ELF-1 (cell line): ENCODE measurements around the gene CCDC146.
"Not testable (repeated sequence)": the region's sequence is repeated elsewhere in the genome, so short reads cannot be mapped to it uniquely, and the experiment has no call there.

ENCODE experiments used
- DNase-seq: peaks from one replicate; pipeline ENCODE4 v3.0.0-alpha.2; 2016; ENCODE audit warnings: low read depth, low spot score

Gene CCDC146

GRCh38 chr7:77199013-77199966, 76.9 kb downstream of the CCDC146 start, which contains the start of gene FGL2:
TSS of gene FGL2 (minus strand) at chr7:77199819. CDS start at chr7:77199793, 26 bp downstream.
- peak; percentile 21 for DNase-seq

DNA sequence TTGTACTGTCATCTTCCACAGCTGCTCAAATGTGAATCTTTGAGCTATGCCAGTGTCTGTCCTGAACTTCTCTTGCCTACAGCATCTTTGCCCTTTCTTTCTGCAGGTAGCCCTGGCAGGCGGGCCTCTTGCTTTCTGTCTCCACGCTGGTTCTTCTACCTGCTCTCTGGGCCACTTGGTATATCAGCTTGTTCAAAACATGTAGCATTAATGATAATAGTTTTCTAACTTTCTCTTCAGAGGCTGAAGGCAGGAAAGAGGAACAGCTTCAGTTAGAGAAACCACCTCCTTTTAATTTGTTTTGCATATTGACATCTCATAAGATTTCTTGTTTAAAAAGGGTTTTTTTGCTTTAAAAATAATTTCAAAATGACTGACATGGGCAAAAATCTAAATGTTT, 78.1 kb downstream of the CCDC146 start:
- no peak for DNase-seq

DNA sequence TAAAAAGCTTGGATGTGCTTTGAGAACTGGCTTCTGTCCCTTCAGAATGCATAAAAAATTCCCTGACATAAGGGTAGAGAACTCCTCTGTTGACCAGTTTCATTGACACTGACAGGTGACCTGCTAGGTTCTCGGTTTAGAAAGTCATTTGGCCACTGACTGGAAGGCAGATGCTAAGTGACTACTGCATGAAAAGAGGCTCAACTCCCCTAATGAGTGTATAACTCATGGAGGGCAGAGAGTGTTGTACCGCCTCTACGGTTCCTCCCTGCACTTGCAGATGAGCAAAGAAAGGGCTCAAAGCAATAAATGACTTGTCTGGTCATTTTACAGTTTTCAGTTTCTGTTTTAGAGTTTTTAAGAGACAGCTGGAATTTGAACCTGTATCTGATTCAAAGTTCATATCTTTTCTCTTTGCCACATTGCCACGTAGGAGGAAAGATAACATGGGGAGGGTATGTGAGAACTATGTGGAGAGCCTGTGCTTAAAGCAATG, 80.1 kb downstream of the CCDC146 start:
- no peak for DNase-seq

DNA sequence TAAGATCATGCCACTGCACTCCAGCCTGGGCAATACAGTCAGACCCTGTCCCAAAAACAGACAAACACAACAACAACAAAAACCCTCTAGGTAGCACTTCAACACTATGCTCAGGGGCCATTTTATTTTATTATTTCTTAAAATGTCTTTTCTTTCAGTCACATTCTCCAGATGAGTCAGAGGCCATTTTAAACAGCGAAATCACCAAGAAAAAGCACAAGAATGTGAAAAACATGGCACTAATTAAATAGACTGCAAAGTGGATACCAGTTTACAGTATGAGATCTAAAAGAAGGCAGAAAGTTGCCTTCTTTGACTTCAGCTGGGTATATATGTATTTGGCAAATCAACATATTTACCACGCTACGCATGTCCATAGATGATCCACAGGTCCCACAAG, 83.3 kb downstream of the CCDC146 start:
- no peak for DNase-seq

GRCh38 chr7:77208416-77208815, 86.0 kb downstream of the CCDC146 start:
- DNase-seq: no peak

DNA sequence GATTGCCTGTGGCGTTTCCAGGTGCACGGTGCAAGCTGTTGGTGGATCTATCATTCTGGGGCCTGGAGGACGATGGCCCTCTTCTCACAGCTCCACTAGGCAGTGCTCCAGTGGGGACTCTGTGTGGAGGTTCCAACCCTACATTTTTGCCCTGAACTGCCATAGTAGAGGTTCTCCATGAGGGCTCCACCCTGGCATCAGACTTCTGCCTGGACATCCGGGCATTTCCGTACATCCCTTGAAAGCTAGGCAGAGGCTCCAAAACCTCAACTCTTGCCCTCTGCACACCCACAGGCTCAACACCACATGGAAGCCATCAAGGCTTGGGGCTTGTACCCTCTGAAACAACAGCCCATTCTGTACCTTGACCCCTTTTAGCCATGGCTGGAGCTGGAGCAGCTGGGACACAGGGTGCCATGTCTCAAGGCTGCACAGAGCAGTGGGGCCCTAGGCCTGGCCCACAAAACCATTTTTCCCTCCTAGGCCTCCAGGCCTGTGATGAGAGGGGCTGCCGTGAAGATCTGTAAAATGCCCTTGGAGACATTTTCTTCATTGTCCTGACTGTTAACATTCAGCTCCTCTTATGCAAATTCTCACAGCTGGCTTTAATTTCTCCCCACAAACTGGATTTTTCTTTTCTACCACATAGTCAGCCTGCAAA, 87.2 kb downstream of the CCDC146 start:
- no peak for DNase-seq

DNA sequence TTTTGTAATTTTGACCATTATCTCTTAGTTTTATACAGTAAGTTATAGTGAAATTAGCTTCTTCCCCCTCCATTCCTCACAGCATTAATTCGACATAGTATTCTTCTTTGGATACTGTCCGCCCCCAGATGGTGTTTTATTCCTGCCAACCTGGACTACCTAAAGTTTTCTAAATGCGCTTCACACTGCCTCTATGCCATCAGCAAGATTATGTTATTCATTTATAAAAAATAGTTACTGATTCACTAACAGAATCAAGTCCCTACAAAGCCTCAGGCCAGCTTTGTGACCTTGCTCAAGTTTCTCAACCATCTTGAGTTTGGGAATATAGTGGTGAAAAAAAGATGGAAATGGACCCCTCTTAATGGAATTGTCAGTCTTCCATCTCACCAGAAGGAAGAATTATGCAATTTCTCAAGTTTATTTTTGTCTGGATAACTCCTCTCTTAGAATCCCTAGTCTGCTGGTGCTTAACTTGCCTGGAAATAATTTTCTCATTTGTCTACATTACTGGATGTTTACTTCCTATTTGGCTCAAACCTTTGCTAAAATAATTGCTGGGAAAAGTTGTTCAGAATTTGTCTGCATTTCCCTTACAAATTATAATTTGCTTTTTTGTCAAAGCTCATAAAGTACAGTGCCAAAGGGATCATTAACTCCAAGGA, 93.9 kb downstream of the CCDC146 start:
- DNase-seq: no peak

DNA sequence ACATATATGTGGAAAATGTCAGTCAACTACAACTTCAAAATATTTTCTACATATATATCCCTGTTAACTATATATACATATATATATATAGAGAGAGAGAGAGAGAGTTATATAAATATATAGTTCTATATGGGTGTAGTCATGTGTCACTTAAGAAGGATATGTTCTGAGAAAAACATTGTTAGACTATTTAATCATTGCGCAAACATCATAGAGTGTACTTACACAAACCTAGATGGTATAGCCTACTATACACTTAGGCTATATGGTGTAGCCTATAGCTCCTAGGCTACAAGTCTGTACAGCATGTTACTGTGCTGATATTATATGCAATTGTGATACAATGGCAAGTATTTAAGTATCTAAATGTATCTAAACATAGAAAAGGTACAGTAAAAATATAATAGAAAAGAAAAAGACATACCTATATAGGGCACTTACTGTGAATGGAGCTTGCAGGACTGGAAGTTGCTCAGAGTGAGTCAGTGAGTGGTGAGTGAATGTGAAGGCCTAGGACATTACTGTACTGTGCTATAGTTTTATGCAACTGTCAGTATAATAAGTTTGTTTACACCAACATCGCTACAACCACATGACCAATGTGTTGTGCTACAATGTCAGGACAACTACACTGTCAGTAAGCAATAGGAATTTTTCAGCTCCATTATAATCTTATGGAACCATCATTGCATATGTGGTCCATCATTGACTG, 95.2 kb downstream of the CCDC146 start:
- no peak for DNase-seq

DNA sequence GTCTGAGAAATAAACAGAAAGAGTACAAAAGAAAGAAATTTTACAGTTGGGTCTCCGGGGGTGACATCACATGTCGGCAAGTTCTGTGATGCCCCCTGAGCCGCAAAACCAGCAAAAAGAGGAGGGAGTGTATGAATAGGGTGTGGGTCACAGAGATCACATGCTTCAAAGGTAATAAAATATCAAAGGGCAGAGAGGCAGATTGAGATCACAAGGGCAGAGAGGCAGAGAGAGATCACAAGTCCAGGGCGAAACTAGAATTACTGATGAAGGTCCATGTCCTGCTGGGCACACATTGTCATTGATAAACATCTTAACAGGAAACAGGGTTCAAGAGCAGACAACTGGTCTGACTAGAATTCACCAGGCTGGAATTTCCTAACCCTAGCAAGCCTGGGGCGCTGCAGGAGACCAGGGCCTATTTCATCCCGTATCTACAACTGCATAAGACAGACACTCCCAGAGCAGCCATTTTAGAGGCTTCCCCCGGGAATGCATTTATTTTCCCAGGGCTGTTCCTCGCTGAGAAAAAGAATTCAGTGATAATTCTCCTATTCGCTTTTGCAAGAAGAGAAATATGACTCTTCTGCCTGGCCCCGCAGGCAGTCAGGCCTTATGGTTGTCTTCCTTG, 97.4 kb downstream of the CCDC146 start:
- peak; percentile 12 for DNase-seq

DNA sequence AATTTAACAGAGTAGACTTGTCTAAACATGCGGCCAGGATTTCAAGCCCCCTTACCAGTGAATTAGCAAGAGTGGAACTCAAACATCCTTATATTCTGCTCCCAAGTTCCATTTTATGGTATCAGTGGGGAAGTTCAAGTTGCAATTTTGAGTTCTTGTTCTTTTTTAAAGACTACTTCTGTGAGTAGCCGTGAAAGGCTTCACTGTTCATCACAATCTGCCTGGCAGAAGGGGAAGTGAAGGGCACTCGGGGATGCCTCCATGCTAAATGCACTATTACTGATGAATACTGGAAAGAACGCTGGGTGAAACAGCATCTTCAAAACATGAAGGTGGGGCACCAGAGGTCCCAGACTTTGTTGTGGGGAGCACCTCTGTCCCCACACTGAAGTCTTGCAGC, 99.7 kb downstream of the CCDC146 start:
- DNase-seq: no peak

DNA sequence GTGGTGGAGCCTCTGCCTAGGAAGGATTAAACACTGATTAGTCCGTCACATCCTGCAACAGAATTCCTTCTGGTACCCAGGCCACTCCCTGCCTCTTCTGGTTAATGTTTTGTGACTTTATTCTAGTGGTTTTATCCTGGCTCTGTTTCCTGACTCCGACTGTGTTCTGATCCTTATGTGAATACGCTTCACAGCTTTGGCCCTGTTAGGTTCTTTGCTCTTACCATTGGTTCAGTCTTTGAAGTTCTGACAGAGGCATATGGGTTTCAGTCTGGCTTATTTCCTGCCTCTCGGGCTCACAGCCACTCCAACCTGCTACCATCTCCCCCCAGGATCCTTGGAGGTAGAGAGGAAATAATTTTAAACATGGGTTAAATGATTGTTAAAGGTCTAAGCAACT, 100.4 kb downstream of the CCDC146 start:
- no peak for DNase-seq

GRCh38 chr7:77223261-77223660, 100.8 kb downstream of the CCDC146 start:
- DNase-seq: no peak

DNA sequence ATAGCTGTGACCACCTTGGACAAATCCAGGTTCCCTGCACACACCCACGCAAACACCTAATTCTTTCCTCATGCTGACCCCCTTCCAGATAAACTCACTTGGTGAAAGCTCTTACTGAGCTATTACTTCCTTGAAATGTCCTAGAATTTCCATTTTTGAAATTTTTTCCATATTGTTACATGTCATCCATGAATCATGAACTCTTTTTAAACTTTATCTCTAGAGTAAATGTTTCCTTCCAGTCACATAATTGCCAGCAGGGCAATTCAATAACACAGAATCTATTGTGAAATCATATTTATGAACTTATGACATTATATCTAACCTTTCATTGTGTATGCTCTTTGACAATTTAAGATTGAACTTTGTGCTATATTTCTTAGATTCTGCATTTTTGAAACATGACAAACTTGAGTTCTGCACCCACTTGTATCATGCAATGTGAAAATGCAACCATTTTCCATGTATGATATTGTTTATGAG, 104.0 kb downstream of the CCDC146 start:
- no peak for DNase-seq

DNA sequence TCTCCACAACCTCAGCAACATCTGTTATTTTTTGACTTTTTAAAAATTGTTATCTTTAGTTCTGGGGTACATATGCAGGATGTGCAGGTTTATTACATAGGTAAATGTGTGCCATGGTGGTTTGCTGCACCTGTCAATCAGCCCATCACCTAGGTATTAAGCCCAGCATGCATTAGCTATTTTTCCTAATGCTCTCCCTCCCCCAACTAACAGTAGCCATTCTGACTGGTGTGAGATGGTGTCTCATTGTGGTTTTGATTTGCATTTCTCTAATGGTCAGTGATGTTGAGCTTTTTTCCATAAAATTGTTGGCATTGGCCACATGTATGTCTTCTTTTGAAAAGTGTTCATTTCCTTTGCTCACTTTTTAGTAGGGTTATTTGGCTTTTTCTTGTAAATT, 106.4 kb downstream of the CCDC146 start:
- DNase-seq: not testable (repeated sequence)

GRCh38 chr7:77232467-77232866, 110.1 kb downstream of the CCDC146 start:
- DNase-seq: no peak

- DNase-seq: no peak
These were observed 112.9 kb downstream of the CCDC146 start for GRCh38 chr7:77235276-77235675.

DNA sequence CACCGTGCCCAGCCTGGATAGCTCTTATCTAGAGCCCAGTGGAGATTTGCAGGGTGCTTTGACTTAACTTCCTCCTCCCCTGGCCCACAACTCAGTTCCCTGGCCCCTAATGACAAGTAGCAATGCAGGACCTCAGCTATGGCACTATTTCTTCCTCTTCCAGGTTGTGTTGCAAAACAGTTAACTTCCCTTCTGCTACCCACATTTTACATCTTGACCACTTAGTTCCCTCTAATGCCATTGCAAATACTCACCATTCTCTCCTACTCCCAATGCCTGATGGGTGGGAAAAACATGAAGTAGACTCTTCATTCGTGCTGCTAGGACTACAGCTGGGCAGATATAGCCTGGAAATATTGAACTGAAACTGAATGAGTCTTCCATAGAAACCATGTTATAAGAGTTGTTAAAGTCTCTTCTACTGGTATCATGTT, 116.3 kb downstream of the CCDC146 start:
- no peak for DNase-seq

- no peak for DNase-seq
These were observed 117.1 kb downstream of the CCDC146 start for GRCh38 chr7:77239471-77239870.

GRCh38 chr7:77242068-77242467, 119.7 kb downstream of the CCDC146 start:
- DNase-seq: no peak

GRCh38 chr7:77242554-77242953, 120.1 kb downstream of the CCDC146 start:
- DNase-seq: no peak
